ENCODE data around the gene LAMA5. TPM values are rescaled to one million over a fixed set of nuclear protein-coding genes. Genes with fewer than 3 reads are reported as not detected.
A peak's percentile ranks its signal among the peaks of the same experiment; 100 is the strongest.

The LAMA5 gene
- total and polyA plus RNA-seq, 8 donors: 41.4 to 278 (median 79.6) TPM

GRCh38 chr20:62355878-62356588 lies 11.1 kb downstream of the LAMA5 start:
- Histone ChIP-seq H3K36me3 (peaks cover 12 to 19% (median 17%) of the 10 kb centered on the region in 4 donors), H3K4me1 (peaks cover 63 to 87% (median 75%) of the 10 kb centered on the region in 4 donors), H3K27ac (peak overlapping the region; percentile 63 to 91 (median 86)), H3K27me3 (peaks cover 0 to 3% (median 0%) of the 10 kb centered on the region in 3 donors), H3K9me3 (no peaks in the 10 kb centered on the region), H3K4me3 (peak overlapping the region in 3 of 4 donors; percentile 9 to 28 (median 20))
- intact Hi-C loops (cut with DNase I; ENCODE audit: low total_unique reads): no loop called here
- WGBS, 5 donors: 52 to 67% (median 59%) methylated on average over 26 to 29 of the region's 29 CpGs
- peak in 1 of 2 donors; percentile 71 for DNase-seq
- TF ChIP-seq CTCF (IDR thresholded peaks at IDR 0.05) (no peak), POLR2AphosphoS5 (IDR thresholded peaks at IDR 0.05) (no peak), EP300 (IDR thresholded peaks at IDR 0.05) (no peak), POLR2A (IDR thresholded peaks at IDR 0.05) (no peak)

- no peaks in the 10 kb centered on the region for H3K9me3 ChIP-seq
- H3K4me1 ChIP-seq: peaks cover 62 to 87% (median 72%) of the 10 kb centered on the region in 4 donors
- peak overlapping the region in 2 of 4 donors; percentile 15 to 28 for H3K4me3 ChIP-seq
- TF ChIP-seq POLR2AphosphoS5 (IDR thresholded peaks at IDR 0.05) (no peak), EP300 (IDR thresholded peaks at IDR 0.05) (no peak), CTCF (IDR thresholded peaks at IDR 0.05) (no peak), POLR2A (IDR thresholded peaks at IDR 0.05) (no peak)
- H3K36me3 ChIP-seq: peaks cover 17 to 24% (median 23%) of the 10 kb centered on the region in 4 donors
- intact Hi-C loops (cut with DNase I; ENCODE audit: low total_unique reads): no loop called here
- WGBS, 5 donors: 15 to 43% (median 34%) methylated on average over 4 to 11 of the region's 11 CpGs
- DNase-seq: peak in 1 of 2 donors; percentile 88
- H3K27ac ChIP-seq: peak overlapping the region; percentile 41 to 91 (median 86)
- H3K27me3 ChIP-seq: peaks cover 0 to 3% (median 0%) of the 10 kb centered on the region in 3 donors
These were observed 11.6 kb downstream of the LAMA5 start for GRCh38 chr20:62355516-62355877.

GRCh38 chr20:62354811-62355341 lies 12.2 kb downstream of the LAMA5 start:
- no peak for TF ChIP-seq POLR2AphosphoS5 (IDR thresholded peaks at IDR 0.05)
- TF ChIP-seq CTCF (IDR thresholded peaks at IDR 0.05): no peak
- no peak for TF ChIP-seq POLR2A (IDR thresholded peaks at IDR 0.05)
- TF ChIP-seq EP300 (IDR thresholded peaks at IDR 0.05): no peak
- no peak for DNase-seq
- H3K27me3 ChIP-seq: peaks cover 0 to 3% (median 0%) of the 10 kb centered on the region in 3 donors
- H3K9me3 ChIP-seq: no peaks in the 10 kb centered on the region
- WGBS, 5 donors: 59 to 76% (median 71%) methylated on average over 5 to 16 of the region's 16 CpGs
- H3K4me1 ChIP-seq: peaks cover 65 to 91% (median 76%) of the 10 kb centered on the region in 4 donors
- intact Hi-C loops (cut with DNase I; ENCODE audit: low total_unique reads): no loop called here
- H3K27ac ChIP-seq: peak overlapping the region; percentile 28 to 91 (median 86)
- H3K36me3 ChIP-seq: peaks cover 18 to 31% (median 27%) of the 10 kb centered on the region in 4 donors
- H3K4me3 ChIP-seq: peak overlapping the region in 1 of 4 donors; percentile 15

- TF ChIP-seq POLR2AphosphoS5 (IDR thresholded peaks at IDR 0.05) (no peak), CTCF (IDR thresholded peaks at IDR 0.05) (no peak), POLR2A (IDR thresholded peaks at IDR 0.05) (no peak), EP300 (IDR thresholded peaks at IDR 0.05) (no peak)
- no peak for DNase-seq
- WGBS, 5 donors: 66 to 88% (median 77%) methylated on average over 8 to 14 of the region's 14 CpGs
- Histone ChIP-seq H3K9me3 (no peaks in the 10 kb centered on the region), H3K4me1 (peaks cover 59 to 86% (median 69%) of the 10 kb centered on the region in 4 donors), H3K4me3 (no peak overlapping the region), H3K27ac (peak overlapping the region in 3 of 5 donors; percentile 86 to 91 (median 90)), H3K27me3 (peaks cover 0 to 3% (median 0%) of the 10 kb centered on the region in 3 donors), H3K36me3 (peaks cover 18 to 33% (median 28%) of the 10 kb centered on the region in 4 donors)
- intact Hi-C loops (cut with DNase I; ENCODE audit: low total_unique reads): no loop called here
These were observed 12.9 kb downstream of the LAMA5 start for GRCh38 chr20:62354031-62354808.

All from stomach (tissue), 9 donors.